Stimulated activated CD8-positive, alpha-beta memory T cell treated with anti-CD3 and anti-CD28 coated beads, Interleukin-15, amount 100 ng/mL, for 48 hours (primary cell): ENCODE data around the gene GARIN1A.
"Not testable (repeated sequence)": the region's sequence is repeated elsewhere in the genome, so short reads cannot be mapped to it uniquely, and the experiment has no call there.

Experiments used
- DNase-seq, 2 donors: peaks; one replicate each; pipeline ENCODE4 v3.0.0-alpha.2; 2020; ENCODE audit warnings: low read depth in 2 of 2

The GARIN1A gene

GRCh38 chr7:128671992-128672391 lies at the start of gene GARIN1A:
Gene GARIN1A, plus strand, starts transcription at chr7:128672292. Its CDS starts 106 bp downstream, at chr7:128672398.
- no peak for DNase-seq

DNA sequence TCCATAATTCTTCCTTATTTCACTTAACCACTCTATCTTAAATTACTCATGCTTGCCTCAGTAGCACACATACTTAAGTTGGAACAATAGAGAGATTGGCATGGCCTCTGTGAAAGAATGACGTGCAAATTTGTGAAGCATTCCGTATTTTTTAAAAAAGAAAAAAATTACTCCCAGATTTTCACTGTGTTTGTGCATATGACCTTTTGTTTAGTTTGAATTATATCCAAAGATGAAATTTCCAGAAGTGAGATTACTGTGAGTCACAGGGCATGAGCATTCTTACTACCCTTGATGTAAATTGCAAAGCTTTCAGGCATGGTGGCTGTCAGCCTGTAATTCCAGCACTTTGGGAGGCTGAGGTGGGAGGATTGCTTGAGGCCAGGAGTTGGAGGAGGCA lies 45.0 kb upstream of the GARIN1A start:
- DNase-seq = not testable (repeated sequence)

GRCh38 chr7:128633915-128634314 lies 38.2 kb upstream of the GARIN1A start:
- DNase-seq = not testable (repeated sequence)

DNA sequence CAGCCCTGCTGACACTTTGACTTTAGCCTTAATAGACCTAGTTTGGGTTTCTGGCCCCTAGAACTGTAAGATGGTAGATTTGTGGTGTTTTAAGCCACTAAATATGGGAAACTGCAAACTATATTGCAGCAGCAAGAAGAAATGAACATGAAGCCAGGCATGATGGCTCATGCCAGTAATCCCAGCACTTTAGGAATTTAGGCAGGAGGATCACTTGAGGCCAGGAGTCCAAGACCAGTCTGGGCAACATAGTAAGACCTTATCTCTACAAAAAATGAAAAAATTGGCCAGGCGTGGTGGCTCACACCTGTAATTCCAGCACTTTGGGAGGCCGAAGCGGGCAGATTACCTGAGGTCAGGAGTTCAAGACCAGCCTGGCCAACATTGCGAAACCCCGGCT lies 26.9 kb upstream of the GARIN1A start:
- not testable (repeated sequence) for DNase-seq

DNA sequence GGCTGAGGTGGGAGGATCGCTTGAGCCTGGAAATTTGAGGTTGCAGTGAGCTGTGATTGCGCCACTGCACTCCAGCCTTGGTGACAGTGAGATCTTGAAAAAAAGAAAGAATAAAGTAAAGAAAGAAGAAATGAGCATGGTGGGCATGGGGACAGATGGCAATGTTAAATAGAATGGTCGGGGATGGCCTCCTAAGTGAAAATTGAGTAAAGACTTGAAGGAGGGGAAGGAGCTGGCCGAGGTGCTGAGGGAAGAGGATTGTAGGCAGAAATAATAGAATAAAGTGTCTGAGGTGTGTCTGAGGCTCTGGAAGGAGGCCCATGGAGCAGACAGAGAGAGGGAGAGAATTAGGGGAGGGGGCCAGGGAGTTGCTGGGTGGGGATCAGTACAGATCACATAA lies 26.2 kb upstream of the GARIN1A start:
- DNase-seq = not testable (repeated sequence)

DNA sequence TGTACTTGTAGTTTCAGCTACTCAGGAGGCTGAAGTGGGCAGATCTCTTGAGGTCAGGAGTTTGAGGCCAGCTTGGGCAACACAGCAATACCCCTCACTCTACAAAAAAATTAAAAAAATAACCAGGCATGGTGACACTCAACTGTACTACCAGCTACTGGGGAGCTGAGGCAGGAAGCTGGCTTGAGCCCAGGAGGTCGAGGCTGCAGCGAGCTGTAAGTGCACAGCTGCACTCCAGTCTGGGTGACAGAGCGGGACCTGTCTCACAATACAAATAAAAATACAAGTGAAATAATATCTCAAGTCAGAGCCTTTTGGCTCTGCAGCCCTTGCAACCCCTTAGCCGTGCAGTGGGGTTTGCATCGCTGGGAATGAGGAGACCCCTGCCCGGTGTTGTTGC lies 25.2 kb upstream of the GARIN1A start:
- not testable (repeated sequence) for DNase-seq

GRCh38 chr7:128651096-128651495 lies 21.0 kb upstream of the GARIN1A start:
- not testable (repeated sequence) for DNase-seq

GRCh38 chr7:128652606-128653005 lies 19.5 kb upstream of the GARIN1A start:
- not testable (repeated sequence) for DNase-seq

DNA sequence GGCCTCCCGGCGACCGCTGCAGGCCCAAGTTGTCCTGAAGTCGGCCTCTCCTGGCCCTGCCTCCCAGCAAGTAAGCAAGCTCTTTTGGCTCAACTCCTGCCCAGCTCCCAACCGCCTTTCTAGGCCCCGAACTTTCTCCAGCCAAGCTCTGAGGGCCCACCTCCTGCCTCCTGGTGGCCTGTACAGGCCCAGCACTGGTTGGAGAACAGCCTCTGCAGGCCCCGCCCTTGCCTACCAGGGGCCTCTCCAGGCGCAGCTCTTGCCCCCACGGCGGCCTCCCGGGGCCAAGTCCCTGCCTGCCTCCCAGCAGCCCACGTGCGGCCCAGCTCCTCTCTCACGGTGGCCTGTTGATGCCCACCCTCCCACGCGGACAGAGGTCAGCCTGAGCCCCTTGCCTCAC lies 18.9 kb upstream of the GARIN1A start:
- not testable (repeated sequence) for DNase-seq

GRCh38 chr7:128654080-128654479 lies 18.0 kb upstream of the GARIN1A start:
- DNase-seq = not testable (repeated sequence)

DNA sequence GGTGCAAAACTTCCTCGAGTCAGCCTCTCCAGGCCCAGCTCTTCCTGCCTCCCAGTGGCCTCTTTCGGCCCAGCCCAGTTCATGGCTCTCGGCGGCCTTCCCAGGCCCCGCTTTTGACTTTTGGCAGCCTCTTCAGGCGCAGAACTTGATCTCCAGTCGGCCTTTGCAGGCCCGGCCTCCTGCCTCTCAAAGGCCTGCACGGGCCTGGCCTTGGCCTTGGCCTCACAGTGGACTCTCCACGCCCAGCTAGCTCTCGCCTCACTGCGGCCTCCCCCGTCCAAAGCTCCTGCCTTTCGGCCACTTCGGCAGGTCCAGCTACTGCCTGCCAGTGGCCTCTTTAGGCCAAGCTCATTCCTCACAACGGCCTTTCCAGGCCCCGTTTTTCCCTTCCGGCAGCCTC lies 17.6 kb upstream of the GARIN1A start:
- not testable (repeated sequence) for DNase-seq

DNA sequence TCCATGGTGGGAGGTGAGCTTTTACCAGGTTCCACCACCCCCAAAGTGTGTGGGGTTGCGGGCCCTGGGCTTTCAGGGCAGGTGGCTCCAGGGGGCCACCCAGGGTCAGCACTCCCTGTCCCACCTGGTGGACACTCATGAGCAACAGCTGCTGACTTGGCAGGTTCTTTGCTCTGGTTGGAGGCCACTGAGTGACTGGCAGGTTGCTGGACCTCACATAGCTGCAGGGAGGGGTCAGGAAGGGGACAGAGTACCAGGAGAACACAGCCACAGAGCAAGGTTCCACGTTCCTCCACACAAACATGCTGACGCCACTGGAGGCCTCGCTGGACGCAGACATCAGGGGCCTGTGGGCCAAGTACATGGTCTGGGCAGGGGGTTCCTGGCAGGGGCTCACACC lies 13.7 kb upstream of the GARIN1A start:
- DNase-seq = not testable (repeated sequence)

- no peak for DNase-seq
Measured at GRCh38 chr7:128660596-128660995, 11.5 kb upstream of the GARIN1A start.

DNA sequence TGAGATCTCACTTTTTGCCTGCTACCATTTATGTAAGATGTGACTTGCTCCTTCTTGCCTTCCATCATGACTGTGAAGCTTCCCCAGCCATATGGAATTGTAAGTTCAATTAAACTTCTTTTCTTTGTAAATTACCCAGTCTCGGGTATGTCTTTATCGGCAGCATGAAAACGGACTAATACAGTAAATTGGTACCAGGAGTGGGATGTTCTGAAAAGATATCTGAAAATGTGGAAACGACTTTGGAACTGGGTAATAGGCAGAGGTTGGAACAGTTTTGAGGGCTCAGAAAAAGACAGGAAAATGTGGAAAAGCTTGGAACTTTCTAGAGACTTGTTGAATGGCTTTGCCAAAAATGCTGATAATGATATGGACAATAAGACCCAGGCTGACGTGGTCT lies 10.6 kb upstream of the GARIN1A start:
- DNase-seq = no peak

GRCh38 chr7:128662091-128662490 lies 10.0 kb upstream of the GARIN1A start:
- no peak for DNase-seq

DNA sequence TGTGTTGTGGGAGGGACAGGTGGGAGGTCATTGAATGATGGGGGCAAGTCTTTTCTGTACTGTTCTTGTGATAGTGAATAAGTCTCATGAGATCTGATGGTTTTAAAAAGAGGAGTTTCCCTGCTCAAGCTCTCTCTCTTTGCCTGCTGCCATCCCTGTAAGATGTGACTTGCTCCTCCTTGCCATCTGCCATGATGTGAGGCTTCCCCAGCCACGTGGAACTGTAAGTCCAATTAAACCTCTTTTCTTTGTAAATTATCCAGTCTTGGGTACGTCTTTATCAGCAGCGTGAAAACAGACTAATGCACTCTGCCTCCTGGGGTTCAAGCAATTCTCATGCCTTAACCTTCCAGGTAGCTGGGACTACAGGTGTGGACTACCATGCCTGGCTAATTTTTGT lies 8.9 kb upstream of the GARIN1A start:
- DNase-seq = not testable (repeated sequence)

DNA sequence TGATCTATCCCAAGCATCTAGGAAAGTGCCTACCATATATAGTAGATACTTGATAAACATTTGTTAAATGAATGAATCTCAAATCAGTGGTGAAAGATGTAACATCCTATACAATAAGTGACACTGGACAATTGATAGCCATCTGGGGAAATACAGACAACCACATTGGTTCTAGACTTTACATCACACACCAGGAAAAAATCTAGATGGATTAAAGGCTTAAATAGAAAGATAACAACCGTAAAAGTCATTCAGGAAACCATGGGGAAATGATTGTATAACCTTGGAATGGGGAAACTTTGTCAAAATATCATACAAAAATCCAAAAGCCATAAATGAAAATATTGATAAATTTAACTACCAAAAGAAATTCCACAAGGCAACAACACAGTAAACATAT lies 7.0 kb upstream of the GARIN1A start:
- DNase-seq = no peak

GRCh38 chr7:128666200-128666599 lies 5.9 kb upstream of the GARIN1A start:
- no peak for DNase-seq

DNA sequence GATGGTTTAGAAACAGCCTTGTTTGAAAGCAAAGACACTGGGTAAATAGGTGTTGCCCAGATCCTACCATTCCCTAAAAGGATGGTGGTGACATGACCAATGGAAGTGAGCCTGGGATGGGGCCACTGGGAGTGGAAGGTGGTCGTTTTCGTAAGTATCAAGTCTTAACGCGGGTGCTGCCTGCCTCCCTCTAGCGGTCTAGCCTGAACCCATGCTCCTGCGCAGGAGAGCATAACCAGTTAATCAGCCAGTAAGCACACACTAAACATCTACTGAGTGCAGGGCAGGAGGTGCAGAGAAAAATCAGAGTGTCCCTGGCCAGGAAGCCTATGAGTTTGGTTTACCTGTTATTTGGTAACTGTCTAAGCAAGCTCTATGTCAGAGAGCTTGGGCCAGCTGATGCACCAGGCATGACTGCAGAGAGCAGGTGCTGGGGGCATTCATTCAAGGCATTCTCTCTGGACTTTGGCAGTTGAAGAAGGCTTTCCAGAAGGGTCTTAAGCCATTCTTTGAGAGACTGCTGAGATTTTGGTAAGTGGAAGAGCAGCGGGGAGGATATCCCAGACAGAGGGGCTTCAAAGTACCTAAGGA lies 930 bp downstream of the GARIN1A start:
- no peak for DNase-seq

GRCh38 chr7:128673571-128673970 lies 1.5 kb downstream of the GARIN1A start:
- no peak for DNase-seq

- DNase-seq = no peak
Measured at GRCh38 chr7:128676665-128677064, 4.6 kb downstream of the GARIN1A start.

- no peak for DNase-seq
Measured at GRCh38 chr7:128679920-128680319, 7.8 kb downstream of the GARIN1A start.

- no peak for DNase-seq
Measured at GRCh38 chr7:128681794-128682537, 9.9 kb downstream of the GARIN1A start.
